GDM1 (cell line): ENCODE measurements around the gene WDR43.

Source experiments
- DNase-seq: peaks from one replicate; lab custom pipeline; 2025; lab: John Stamatoyannopoulos, UW

Gene WDR43

DNA sequence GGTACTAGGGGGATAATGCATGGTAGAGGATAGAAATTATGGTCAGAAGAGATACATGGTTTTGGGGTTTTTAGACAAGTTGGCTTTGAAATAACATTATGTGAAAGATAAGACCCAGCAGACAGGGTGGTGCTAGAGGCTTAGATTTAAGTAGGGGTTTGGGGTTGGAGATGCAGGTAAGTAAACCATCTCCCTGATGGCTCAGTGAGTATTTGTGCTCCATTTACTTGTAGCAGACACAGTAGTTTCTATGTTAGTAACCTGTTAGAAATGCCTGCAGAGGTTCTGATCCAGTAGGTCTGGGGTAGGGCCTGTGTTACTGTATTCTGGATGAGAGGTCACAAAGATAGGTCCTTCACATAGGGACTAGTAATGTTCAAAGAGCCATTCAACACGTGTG lies 13.7 kb downstream of the WDR43 start:
- DNase-seq = no peak

DNA sequence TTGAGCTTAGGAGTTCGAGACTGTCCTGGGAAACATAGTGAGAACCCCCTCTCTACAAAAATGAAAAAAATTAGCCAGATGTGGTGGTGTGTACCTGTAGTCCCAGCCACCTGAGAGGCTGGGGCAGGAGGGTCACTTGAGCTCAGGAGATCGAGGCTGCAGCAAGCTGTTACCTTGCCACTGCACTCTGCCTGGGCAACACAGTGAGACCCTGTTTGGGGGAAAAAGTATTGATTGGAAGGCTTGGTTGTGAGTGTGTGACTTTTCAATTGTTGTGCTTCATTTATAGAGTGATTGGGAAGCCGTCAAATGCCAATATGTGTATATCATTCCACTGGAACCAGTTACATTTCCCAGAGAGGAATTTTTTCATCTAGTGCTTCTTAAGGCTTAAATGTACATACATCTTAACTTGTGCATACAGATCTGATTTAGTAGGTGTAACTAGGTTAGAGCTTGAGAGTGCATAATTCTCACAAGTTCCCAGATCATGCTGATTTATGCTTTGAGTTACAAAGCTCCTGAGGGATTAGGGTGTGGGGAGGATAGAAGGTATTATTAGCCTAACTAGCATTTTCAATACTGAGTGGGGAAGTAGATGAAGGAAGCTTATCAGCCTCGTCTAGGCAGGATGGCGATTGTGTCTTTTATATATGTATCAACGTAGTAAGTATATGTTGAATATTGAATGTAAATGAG lies 15.3 kb downstream of the WDR43 start:
- no peak for DNase-seq

DNA sequence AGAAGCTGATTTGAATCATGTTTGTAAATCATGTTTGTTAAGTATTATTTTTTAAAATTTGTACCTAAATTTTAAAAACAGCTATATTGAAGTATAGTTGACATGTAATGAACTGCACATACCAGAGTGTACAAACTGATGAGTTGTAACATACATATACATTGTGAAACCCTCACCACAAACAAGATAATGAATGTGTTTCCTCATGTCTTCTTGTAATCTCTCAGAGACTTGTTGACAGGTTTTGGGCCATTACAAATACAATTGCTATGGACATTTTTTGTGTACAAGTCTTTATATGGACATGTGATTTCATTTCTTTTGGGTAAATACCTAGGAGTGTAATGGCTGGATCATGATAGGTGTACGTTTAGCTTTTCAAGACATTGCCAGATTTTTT lies 21.5 kb downstream of the WDR43 start:
- no peak for DNase-seq

DNA sequence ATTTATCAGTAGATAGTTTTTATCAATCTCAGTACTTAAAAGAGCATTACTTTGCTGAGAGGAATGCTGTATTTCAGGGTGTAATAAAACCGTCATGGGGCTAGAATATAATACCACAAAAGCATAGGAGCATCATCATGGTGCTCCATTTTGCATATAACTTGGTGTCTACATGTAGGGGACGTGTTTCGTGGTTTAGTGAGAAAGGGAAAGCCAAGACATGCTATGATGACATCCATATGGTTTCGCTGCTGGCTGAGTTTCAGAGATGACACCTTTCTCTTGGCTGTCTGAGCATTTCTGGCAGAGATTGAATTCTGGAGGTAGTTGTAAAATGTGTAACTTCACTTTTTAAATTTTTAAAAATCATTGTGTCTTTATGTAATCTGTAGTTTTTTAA lies 32.4 kb downstream of the WDR43 start:
- DNase-seq = no peak

DNA sequence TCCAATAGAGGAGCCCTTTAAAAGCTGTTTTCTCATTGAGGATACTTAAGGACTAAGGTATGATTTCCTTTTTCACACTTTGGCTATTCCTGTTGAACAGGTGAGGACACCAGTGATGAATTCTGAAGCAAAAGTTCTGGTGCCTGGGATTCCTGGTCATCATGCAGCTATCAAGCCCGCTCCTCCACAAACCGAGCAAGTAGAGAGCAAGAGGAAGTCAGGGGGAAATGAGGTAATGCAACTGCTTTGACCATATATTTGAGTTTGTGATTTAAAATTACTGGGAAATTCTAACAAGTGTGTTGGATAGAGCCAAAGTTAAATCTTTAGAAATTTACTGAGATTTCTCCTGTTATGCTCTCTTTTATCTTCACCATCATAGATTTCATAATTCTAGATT lies 33.0 kb downstream of the WDR43 start:
- DNase-seq = no peak

DNA sequence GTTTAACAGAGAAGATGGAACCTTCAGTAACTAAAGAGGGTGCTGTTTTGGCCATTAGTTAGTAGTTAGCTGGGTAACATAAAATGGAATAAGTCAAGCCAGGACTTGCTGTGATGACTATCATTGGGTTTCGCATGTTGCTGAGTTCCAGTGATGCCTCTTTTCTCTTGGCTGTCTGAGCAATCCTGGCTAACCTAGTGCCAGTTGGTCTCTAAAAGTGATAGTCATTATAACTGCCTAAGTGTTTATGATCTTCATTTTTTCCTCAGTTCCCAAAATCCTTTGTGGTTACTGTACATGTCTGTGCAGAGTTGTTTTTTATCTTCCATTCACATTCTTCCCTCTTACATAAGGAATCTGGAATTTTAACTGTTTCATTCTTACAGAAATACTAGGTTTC lies 33.4 kb downstream of the WDR43 start:
- no peak for DNase-seq

DNA sequence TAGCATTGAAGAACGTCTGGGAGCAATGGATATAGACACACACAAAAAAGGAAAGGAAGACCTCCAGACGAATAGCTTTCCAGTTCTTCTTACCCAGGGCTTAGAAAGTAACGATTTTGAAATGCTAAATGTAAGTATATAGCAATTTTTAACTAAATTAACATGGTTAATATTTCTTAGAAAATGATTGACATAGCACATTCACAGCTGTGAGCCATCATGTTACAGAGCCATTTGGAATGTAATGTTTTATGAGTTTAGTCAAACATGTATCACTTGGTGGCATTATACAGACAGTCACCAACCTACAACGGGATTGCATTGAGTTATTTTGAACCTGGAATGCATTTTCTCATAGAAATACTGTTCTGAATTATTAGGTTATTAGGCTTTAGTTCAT lies 35.1 kb downstream of the WDR43 start:
- DNase-seq = no peak

DNA sequence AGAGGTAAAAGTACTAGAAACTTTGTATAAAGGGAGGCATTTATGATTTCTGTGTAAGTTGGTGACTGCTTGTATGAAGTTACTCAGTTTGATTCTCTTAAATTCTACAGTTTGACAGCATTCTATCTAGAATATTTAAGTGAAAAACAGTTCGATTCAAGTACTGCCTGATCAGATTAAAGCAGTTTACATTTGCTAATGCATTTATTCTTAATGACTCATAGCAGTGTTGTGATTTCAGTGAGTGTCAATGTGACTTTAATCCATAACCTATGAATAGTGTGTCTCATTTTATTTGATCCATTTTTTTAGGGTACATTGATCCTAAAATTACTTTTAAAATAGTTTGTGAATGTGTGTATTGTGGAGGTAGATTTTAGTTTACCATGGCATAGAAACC lies 35.7 kb downstream of the WDR43 start:
- DNase-seq = no peak

DNA sequence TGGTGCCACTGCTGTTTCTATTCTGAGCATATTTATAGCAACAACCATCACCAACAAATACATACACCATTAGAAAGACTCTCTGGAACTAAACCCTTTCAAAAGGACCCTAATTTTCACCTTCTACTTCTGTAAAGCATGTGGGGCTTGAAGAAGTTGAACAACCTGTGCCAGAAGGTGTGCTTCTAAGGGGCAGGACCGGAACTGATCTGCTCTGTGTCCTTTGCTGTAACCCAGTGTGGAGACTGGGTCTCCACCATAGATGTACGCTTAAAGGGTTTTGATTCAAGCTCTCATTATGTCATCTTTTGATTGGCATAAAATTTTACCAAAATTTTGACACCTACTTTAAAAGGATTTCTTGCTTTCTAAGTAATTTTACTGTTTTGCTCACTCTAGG lies 40.3 kb downstream of the WDR43 start:
- no peak for DNase-seq

DNA sequence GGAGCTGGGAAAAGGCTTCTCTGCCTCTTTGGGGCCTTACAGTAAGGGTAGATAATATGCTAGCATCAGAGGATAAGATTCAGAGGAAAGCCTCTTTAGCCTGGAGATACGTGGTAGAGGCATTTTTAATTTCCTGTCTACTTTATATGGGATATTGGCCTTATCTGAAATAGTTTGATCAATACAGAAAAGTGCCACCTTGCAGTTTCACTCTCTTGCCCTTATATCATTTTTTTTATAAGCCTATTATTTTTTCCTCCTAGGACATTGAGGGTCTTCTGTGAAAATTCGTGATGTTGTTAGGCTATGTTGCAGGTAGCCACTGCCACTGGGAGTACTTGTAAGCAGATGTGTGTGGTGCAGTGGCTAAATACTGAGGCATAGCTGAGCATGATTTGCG lies 46.5 kb downstream of the WDR43 start:
- no peak for DNase-seq

DNA sequence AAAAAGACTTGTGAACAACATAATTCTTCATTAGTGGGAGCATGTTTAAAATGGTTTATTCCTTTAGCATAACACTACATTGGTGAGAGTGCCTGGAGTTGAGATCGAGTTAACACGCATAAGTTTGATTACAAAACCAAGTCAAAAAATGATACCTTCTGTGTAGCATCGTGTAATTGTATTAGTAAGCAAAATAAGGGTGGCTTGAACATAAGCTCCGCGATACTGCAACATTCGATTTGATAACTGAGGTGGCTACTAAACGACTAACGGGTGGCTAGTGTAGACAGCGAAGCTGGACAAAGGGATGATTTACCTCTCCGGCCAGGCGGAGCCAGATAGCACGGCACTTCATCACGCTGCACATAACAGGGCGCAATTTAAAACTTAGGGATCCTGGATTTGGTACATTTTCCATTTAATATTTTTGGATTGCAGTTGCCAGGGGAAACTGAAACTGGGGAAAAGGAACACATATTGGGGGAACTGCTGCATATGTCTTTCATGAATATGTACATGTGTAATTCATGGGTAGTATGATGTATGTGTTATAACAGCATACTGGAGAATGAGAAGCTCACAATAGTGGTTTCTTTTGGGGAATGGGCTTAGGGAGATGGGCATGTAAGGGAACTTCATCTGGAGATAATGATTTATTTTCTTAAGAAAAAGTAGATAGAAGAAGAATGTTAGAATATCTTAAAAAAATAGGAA lies 50.2 kb downstream of the WDR43 start:
- DNase-seq = no peak

DNA sequence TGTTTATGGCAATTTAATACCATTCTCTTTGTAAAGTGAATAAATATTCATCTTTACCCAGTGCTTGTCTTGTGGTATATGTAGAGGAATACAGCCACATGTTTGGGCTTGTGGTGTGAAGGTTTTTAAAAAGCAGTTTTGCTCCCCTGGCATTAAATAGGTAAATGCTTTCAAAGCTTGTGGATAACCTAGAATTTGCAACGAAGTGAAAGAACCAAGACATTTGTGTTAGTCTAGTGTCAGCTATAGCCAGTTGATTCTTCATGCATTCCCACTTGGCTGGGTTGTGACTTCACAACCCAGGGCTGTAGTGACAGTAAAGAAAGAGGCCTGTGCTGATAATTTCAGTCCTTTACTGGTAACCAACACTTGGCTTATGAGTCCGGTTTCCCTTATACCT lies 53.7 kb downstream of the WDR43 start:
- no peak for DNase-seq

DNA sequence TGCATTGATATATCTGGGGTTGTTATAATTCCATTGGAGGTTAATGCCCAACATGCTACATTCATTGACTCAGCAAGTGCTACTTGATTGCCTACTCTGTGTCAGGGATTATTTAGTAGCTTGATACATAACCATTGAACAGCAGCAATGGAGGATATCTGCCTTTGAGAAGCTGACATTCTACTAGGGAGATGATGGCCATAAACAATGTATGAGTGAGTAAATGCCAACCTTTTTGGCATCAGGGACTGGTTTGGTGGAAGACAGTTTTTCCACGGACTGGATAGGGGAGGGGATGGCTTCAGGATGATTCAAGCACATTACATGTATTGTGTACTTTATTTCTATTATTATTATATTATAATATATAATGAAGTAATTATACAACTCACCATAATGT lies 54.7 kb downstream of the WDR43 start:
- no peak for DNase-seq

DNA sequence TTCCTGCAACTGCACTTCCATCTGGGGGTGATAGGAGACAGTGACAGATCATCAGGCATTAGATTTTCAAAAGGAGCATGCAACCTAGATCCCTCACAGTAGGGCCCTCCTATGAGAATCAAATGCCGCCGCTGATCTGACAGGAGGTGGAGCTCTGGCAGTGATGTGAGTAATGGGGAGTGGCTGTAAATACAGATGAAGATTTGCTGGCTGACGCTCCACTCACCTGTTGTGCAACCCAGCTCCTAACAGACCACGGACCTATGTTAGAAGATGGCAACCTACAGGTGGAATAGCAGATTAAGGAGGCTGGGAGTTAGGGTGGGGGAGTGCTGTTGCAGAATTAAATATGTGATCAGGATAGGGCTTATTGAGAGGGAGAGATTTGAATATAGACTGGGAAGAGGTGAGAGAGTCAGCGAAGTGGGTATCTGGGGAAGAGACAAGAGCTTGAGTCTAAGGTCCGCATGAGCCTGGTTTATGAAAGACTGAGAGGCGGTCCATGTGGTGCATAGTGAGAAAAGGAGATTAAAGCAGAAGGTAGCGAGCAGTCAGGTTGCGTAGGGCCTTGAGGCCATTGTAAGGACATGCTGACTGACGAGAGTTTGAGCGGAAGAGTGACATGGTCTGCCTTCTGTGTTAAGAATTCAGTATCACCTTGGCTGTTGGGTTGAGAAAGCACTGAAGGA lies 55.3 kb downstream of the WDR43 start:
- DNase-seq = no peak

DNA sequence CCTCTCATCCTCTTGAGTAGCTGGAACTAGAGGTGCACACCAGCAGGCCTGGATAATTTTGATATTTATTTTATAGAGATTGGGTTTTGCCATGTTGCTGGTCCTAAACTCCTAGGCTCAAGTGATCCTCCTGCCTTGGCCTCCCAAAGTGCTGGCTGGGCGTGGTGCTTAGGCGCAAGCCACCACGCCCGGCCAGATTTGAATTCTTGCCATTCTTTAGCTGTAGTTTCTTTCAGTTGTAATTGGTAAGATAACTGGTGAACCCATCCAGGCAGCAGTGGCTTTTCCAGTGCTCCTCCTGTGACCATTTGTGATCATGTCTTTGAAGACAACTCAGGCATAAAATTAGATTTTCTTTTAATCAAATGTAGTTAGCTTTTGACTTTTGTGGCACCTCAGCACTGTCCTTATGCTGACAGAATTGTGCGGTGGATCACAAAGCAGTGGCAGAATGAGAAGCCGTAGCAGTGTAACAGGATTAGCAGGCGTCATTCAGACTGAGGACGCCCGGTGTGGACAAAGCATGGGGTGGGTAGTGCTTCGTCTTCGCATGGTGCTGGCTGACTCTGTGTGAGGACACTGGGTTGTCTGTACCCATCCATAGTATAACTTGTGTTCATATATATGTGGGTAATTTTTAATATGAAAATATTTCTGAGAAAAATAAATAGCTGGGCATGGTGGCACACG lies 56.6 kb downstream of the WDR43 start:
- DNase-seq = no peak

DNA sequence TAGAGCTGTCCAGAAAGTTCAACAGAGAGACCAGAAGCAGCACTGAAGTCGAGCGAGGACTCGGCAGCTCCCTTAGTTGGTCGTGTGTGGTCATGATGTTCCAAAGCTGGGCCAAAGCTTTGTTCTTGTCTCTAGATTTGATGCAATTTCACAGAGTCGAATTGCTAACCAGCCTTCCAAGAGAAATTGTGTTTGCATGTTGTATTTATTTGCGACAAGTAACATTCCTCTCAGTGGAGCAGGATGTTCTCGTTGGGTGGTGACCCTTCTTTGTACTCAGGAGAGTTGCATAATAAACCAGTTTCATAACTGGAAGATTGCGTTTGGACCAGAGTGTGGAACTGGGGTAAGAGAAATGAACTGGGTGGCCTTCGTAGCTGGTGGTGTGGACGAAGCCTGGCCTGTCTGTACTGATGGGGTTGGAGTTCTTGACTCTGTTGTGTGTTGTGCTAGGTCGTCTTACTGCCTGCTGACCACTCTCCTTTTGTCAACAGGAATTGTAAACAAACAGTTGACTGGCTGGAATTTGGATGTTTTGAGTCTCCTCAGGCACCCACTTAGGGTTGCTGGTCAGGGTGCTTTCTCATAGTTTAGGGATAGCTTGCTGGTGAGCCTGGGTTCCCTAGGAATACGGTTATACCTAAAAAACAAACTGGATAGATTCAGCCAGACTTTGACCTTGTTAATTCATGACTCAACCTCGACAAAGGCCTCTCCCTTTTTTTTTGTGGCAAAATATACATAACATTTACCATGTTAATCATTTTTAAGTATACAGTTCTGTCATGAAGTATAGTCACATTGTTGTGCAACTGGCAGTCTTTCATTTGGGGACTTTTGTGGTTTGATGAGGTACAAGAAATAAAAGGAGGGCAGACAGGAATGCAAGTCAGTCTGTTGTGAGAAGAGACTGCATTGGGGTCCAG lies 57.7 kb downstream of the WDR43 start:
- no peak for DNase-seq

DNA sequence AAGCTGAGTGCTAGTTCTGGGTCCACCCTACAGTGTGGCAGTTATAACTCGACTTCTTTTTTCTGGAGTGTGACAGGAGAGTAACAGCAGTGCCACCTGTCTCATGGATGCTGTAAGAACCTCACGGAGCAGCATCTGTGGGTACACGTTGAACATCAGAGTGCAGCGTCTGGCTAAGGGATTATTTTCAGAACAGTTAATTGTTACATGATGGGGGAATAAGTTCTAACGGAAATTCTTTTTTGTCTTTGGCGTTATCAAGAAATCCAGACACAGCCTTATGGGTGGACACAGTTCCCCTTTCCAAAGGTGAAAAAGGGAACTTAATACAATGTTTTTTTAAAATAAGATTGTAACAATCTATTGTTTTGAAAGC lies 58.4 kb downstream of the WDR43 start:
- peak; percentile 72 for DNase-seq

DNA sequence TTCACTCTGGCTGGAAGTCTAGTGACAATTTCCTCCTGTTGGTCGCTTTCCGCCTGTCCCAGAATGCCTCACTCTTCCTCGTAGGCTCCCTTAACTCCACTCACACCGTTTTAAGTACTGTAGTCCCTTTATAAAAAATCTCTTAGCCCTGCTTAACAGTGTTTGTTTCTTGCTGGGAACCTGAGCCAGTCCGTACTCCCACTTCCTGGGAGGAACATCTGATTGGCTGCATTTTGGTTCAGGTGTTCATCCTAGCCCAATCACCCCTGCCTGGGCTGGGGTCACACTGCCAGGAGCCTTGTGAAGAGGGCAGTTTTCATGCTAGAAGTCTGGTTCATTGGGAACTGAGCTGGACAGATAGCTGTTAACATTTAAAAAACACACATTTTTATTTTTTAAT lies 61.0 kb downstream of the WDR43 start:
- DNase-seq = no peak

DNA sequence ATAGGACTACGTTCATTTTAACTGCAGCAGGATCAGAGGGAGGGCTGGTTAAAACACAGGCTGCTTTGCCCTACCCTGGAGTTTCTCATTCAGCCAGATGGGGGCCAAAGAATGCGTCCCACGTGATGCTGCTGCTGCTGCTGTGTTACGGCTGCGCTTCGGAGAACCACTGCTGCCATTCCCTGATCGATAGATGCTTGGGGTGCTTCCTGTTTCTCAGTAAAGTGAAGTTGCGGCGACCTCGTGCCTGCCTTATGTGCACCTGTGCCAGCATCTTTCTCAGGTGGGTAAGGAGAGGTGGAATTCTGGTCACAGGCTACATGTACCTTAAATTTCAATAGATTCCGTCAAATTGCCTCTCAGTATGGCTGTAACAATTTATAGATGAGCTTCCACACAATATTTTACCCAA lies 62.0 kb downstream of the WDR43 start:
- no peak for DNase-seq

DNA sequence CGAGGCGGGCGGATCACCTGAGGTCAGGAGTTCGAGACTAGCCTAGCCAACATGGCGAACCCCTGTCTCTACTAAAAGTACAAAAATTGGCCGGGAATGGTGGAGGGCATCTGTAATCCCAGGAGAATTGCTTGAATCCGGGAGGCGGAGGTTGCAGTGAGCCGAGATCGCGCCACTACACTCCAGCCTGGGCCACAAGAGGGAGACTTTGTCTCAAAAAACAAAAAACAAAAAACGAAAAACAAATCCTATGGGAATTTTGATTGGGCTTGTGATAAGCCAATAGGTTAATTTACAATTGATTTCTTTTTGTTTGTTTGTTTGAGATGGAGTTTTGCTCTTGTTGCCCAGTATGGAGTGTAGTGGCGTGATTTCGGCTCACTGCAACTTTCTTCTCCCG lies 62.4 kb downstream of the WDR43 start:
- DNase-seq = no peak

DNA sequence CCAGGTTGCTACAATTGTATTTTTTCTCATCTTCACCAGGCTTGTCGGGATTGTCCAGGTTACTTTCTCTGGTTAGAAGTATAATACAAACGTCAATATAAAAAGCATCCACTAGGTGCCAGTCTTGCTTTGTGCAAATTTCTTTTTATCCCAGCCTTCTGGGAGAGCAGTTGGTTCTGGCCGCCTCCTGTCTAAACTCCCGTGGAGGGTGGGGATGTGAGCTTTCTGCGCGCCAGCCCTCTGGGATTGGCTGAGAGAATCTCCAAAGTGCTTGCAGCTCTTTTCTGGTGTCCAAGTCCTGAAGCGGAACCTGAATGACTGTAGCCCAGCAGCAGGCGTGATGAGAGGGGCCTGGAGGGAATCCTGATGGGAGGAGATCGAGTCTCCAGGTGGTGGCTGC lies 64.2 kb downstream of the WDR43 start:
- DNase-seq = no peak

DNA sequence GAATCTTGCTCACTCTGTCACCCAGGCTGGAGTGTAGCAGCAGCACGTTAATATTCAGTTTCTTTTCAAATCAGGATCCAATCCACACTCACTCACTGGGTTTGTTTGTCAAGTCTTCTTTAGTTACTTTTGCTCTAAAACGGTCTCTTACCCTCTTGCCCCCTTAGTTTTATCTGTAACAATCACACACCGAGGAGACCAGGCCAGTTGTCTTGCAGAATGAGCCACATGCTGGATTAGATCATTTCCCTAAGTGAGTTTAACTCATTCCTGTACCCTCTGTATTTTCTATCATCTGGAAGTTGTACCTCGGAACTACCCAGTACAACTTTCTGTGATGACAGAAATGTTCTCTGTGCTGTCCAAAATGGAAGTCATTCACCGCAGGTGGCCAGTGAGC lies 65.9 kb downstream of the WDR43 start:
- no peak for DNase-seq
